ENCODE results near the gene SLC27A2.

The SLC27A2 gene

GRCh38 chr15:50241684-50242450 lies 59.9 kb downstream of the SLC27A2 start:
- no peak for DNase-seq (ENCODE audit: low read depth)

GRCh38 chr15:50244153-50244552 lies 62.2 kb downstream of the SLC27A2 start:
- no peak for DNase-seq (ENCODE audit: low read depth)

- DNase-seq (ENCODE audit: low read depth): no peak
Observed at GRCh38 chr15:50244959-50245624, 63.1 kb downstream of the SLC27A2 start.

- DNase-seq (ENCODE audit: low read depth): no peak
Observed at GRCh38 chr15:50246631-50247030, 64.6 kb downstream of the SLC27A2 start.

- peak; percentile 24 for DNase-seq (ENCODE audit: low read depth)
Observed at GRCh38 chr15:50247819-50248655, 66.0 kb downstream of the SLC27A2 start.

- DNase-seq (ENCODE audit: low read depth): no peak
Observed at GRCh38 chr15:50248994-50249582, 67.1 kb downstream of the SLC27A2 start.

- no peak for DNase-seq (ENCODE audit: low read depth)
Observed at GRCh38 chr15:50249704-50250103, 67.7 kb downstream of the SLC27A2 start.

- DNase-seq (ENCODE audit: low read depth): no peak
Observed at GRCh38 chr15:50250760-50251394, 68.9 kb downstream of the SLC27A2 start.

- DNase-seq (ENCODE audit: low read depth): no peak
Observed at GRCh38 chr15:50251638-50252182, 69.7 kb downstream of the SLC27A2 start.

GRCh38 chr15:50252556-50252955 lies 70.6 kb downstream of the SLC27A2 start:
- no peak for DNase-seq (ENCODE audit: low read depth)

- no peak for DNase-seq (ENCODE audit: low read depth)
Observed at GRCh38 chr15:50256188-50257041, 74.4 kb downstream of the SLC27A2 start.

- DNase-seq (ENCODE audit: low read depth): no peak
Observed at GRCh38 chr15:50257332-50257731, 75.3 kb downstream of the SLC27A2 start.

- DNase-seq (ENCODE audit: low read depth): no peak
Observed at GRCh38 chr15:50257924-50258323, 75.9 kb downstream of the SLC27A2 start.

GRCh38 chr15:50259276-50259675 lies 77.3 kb downstream of the SLC27A2 start:
- no peak for DNase-seq (ENCODE audit: low read depth)

- no peak for DNase-seq (ENCODE audit: low read depth)
Observed at GRCh38 chr15:50260969-50261496, 79.0 kb downstream of the SLC27A2 start.

GRCh38 chr15:50261981-50262380 lies 80.0 kb downstream of the SLC27A2 start:
- DNase-seq (ENCODE audit: low read depth): no peak

GRCh38 chr15:50262533-50262932 lies 80.5 kb downstream of the SLC27A2 start:
- DNase-seq (ENCODE audit: low read depth): peak; percentile 39

GRCh38 chr15:50265620-50266019 lies 83.6 kb downstream of the SLC27A2 start, which contains the start of gene HDC:
Gene HDC, minus strand, starts transcription at chr15:50265726. Its CDS starts 103 bp downstream, at chr15:50265623.
- no peak for DNase-seq (ENCODE audit: low read depth)

- DNase-seq (ENCODE audit: low read depth): no peak
Observed at GRCh38 chr15:50267577-50267976, 85.6 kb downstream of the SLC27A2 start.

- no peak for DNase-seq (ENCODE audit: low read depth)
Observed at GRCh38 chr15:50275091-50275490, 93.1 kb downstream of the SLC27A2 start.
